Stimulated activated CD4-positive, alpha-beta T cell treated with anti-CD3 and anti-CD28 coated beads, TNF-alpha, amount 100 ng/mL, for 4 hours (primary cell): ENCODE data around the gene MBD3L5.
"Not testable (repeated sequence)": the region's sequence is repeated elsewhere in the genome, so short reads cannot be mapped to it uniquely, and the experiment has no call there.

Experiments used
- DNase-seq, 3 experiments: peaks; one replicate each; pipeline ENCODE4 v3.0.0-alpha.2; 2020; ENCODE audit warnings: low read depth in 3 of 3

The MBD3L5 gene

DNA sequence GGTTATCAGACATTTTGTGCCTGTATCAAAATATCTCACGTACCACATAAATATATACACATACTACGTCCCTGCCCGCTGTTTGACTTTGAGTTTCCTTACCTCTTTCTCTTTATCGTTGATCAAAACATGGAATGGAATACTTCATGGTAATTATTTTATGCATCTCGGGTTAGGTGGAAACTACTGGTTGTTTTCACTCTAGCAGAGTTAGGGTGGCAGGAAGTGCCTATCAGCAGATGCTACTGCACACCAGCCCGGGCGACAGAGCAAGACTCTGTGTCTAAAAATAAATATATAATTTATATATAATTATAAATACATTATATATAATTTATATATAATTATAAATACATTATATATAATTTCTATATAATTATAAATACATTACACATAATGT lies 22.5 kb downstream of the MBD3L5 start:
- not testable (repeated sequence) for DNase-seq

DNA sequence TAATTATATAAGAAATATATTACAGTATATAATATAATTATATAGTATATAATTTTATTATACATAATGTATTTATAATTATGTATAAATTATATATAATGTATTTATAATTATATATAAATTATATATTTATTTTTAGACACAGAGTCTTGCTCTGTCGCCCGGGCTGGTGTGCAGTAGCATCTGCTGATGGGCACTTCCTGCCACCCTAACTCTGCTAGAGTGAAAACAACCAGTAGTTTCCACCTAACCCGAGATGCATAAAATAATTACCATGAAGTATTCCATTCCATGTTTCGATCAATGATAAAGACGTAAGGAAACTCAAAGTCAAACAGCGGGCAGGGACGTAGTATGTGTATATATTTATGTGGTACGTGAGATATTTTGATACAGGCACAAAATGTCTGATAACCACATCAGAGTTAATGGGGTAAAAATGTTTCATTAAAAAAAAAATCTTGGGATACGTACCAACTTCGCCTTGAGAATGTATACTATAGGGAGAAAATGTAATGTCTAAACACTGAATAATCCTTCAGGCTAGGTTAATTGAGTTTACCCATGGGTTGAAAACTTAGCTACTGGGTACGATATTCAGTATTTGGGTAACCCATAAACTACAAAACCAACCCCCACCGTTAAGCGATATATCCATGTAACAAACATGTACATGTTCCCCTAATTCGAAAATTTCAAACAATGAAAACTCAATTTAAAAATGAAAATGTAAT lies 24.4 kb downstream of the MBD3L5 start:
- not testable (repeated sequence) for DNase-seq

DNA sequence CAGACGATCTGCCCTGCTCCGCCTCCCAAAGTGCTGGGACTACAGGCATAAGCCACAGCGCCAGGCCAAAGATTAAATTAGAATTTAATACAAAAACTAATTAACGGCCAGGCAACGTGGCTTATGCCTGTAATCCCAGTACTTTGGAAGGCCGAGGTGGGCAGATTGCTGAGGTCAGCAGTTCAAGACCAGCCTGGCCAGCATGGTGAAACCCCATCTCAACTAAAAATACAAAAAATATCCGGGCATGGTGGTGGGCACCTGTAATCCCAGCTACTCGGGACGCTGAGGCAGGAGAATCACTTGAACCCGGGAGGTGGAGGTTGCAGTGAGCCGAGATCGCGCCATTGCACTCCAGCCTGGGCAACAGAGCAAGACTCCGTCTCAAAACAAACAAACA lies 25.3 kb downstream of the MBD3L5 start:
- DNase-seq, result not testable (repeated sequence)

DNA sequence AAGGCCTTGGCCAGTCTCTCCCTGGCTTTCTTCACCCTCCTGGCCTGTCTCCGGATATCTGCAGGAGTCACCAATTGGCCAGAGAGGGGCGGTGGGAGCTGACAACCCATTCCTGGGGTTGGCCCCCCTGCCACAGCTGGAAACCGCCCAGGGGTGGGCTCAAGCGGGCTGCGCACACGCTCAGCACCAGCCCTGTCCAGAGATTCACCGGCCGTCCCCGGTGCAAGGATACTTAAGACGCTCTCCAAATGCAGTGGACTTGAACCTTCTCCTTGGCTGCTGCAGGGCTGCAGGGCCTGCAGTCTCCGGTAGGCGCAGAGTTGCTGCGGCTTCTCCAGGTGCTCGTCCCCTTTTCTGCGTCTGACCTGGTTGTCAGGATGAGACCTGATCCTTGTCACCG lies 26.0 kb downstream of the MBD3L5 start:
- not testable (repeated sequence) for DNase-seq

DNA sequence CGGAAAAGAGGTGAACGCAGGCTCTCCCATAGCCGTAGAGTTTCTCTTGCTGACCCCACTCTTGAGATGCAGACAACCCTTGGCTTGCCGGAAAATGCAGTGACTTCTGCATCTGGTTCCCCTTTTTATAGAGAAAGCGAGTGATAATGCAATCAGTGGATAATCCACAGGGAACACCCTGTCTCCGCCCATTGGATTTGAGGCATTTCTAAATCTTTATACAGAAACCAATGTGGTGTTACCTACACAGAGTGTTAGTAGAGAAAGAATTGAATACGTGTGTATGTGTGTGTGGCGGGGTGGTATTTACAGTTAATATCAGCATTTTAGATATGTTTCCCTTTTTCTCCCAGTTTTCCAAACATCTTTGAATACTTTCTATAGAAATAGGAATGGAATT lies 28.2 kb downstream of the MBD3L5 start, which contains the start of gene MBD3L3:
TSS of gene MBD3L3 (minus strand) at position 101 of the 400 bp plus-strand sequence. CDS start at position 30, 71 bp downstream.
- not testable (repeated sequence) for DNase-seq

DNA sequence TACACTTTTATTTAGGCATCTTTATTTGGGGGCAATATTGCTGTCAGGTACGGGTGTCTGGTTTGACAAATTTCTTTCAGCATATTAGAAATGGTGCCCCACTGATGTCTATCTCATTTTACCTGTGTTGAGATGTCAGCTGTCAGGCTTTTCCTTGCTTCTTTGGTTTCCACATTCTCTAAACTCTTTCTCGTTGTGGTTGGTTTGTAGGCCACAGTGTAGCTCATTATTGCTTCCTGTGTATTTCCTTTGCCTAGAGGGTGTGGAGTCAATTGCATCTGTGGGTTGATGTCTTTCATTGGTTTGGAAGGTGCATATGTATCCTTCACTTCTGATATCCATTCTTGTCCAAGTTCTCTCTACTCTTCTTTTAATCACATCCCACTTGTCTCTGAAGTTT lies 29.6 kb downstream of the MBD3L5 start:
- not testable (repeated sequence) for DNase-seq

DNA sequence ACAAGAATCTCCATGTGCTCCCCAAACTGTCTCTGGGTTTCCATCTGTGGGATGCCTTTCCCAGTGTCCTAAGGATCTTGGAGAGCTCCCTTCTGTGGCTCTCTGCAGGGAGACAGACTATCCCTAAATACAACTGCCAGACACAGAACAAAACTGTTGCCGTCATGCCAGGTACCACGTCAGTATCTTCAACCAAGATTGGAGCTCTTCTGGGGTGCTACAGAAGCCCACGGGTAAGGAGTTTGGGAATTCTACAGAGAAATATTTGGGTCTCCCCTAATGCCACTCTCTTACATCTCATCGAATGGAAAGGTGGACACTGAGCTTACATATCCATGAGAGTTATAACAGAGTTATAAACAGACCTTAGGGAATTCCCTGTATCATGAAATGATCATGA lies 33.0 kb downstream of the MBD3L5 start:
- no peak for DNase-seq

DNA sequence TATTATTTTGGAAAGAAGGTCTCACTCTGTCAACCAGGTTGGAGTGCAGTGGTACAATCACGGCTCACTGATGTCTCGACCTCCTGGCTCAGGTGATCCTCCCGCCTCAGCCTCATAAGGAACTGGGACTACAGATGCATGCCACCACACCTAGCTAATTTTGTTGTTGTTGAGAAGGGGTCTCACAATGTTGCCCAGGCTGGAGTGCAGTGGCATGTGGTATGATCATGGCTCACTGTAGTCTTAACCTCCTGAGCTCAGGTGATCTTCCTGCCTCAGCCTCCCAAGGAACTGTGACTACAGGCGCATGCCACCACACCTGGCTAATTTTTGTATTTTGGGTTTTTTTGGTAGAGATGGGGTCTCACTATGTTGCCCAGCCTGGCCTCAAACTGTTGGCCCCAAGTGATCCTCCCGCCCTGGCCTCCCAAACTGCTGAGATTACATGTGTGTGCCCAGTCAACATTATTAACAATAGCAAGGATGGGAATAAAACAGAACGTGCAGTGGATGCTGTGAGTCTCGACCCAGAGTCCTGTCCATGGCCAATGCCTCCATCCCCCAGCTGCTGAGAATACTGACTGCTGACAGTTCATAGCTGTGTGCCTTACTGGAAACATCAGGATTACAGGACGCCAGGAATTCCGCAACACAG lies 33.5 kb downstream of the MBD3L5 start:
- DNase-seq, result no peak

DNA sequence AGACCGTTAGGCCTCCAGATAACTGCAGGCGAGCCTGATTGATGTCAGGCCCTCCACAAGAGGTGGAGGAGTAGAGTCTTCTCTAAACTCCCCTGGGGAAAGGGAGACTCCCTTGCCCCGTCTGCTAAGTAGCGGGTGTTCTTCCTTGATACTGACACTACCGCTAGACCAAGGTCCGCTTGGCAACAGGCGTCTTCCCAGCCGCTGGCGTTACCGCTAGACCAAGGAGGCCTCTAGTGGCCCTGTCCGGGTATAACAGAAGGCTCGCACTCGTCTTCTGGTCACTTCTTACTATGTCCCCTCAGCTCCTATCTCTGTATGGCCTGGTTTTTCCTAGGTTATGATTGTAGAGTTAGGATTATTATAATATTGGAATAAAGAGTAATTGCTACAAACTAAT lies 36.7 kb downstream of the MBD3L5 start:
- DNase-seq, result not testable (repeated sequence)

DNA sequence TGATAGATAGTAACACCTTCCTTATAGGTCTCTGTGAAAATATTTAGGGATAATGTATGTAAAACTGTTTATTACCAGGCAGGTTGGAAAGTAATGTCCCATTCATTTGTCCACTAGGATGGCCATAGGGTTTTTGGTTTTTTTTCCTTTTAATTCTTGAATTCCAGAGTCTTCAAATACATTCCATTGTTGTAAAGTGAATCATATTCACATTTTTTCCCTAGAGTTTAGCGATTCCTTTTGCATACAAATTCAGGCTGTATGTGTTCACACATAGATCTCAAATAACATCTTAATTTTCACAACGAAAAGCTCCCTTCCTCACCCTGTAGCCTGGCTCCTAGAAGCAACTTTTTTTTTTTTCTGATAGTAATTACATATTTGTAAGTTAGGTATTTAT lies 37.3 kb downstream of the MBD3L5 start:
- no peak for DNase-seq

DNA sequence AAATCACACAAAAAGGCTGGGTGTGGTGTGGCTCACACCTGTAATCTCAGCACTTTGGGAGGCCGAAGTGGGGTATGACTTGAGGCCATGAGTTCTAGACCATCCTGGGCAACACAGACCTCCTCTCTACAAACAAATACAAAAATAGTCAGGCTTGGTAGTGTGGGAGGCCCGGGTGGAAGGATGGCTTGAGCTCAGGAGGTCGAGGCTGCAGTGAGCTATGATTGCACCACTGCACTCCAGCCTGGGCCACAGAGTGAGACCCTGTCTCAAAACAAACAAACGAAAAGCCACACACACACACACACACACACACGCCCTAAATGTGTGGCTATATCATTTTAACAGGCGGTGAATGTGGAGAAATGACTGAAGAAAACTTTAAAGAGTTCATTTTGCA lies 38.2 kb downstream of the MBD3L5 start:
- no peak for DNase-seq

DNA sequence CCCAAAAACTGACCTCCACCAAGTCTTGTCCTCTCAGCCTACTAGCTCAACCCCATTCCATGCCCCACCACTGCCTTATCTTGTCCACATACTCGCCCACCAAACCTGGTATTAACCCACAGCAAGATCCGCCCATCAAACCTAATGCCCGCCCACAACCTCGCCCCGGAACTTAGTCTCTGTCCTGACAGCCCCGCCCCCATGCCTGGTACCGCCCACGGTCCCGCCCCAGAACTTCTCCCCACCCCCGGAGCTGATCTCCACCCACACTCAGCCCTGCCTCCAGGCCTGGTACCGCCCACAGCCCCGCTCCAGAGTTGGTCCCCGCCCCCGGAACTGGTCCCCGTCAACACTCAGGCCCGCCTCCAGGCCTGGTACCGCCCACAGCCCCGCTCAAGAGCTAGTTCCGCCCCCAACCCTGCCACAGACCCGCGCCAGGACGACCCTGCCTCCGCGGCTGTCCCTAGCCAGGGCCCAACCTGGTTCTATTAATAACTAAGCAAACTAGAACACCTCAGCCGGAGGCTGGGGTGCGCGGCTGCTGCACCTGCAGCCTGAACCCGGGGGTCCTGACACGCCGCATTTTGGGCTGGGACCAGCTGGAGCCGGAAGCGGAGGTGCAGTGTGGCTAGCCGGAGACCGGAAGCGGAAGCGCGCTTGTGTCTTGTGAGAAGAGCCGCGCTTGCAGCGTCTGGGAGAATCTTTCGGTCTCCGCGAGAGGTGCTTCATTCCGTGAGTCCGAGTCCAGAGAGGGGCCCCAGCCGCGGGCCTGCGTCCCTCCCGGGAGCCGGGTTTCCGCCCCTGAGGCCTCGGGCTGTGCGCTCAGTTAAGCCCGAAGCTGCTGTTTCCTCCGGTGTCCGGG lies 38.9 kb downstream of the MBD3L5 start, which contains the start of gene ZNF557:
TSS of gene ZNF557 (plus strand) at position 662 of the 862 bp plus-strand sequence. CDS start 5,372 bp downstream, outside the sequence.
- DNase-seq, result peak; percentile 98 to 99 (median 99)

DNA sequence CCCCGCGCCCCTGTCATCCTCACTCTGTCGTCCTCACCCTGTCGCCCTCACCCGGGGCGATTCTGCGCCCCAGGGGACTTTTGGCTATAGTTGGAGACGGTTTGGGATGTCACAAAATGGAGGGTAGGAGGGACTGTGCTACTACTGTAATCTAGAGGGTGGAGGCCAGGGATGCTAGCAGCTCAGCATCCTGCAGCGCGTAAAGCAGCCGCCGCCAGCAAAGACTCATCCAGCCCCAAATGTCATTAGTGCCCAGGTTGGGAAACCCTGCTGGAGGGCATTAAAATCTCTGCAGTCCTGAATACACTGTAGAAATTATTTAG lies 39.5 kb downstream of the MBD3L5 start:
- DNase-seq, result no peak

DNA sequence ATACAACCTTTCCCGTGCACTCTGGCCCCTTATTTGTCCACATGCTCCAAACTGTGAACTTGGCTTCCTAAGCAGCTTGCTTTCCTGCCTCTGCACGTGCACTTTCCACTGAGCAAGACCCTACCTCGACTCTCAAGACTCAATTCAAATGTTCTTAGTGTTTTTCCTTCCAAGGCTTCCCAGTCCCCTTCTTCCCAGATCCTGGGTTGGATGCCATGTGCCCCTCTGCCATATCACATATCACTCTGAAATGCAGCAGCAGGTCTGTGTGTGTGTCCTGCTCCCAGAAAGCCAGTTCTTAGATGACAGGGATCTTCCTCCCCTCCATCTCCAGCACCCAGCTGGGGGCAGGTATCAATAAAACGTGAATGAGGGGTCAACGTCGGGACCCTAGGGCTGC lies 42.2 kb downstream of the MBD3L5 start:
- DNase-seq, result no peak

DNA sequence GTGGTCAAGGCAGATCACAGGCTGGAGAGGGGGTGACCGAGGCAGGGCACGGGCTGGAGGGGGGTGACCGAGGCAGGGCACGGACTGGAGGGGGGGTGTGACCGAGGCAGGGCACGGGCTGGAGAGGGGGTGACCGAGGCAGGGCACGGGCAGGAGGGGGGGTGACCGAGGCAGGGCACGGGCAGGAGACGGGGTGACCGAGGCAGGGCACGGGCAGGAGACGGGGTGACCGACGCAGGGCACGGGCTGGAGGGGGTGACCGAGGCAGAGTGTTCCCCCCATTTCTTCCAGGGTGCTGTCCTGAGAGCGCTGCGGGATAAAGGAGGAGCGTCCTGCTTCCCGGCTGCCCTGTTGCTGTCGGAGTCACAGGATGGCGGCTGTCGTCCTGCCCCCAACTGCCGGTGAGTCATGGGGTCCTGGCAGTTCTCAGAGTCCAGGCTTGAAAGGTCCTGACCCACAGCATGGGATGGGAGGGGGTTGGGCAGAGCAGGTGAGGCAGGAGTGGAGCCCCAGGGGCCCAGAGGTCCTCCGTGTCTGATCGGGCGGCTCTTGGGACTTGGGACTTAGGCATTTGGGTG lies 44.4 kb downstream of the MBD3L5 start:
- no peak for DNase-seq

DNA sequence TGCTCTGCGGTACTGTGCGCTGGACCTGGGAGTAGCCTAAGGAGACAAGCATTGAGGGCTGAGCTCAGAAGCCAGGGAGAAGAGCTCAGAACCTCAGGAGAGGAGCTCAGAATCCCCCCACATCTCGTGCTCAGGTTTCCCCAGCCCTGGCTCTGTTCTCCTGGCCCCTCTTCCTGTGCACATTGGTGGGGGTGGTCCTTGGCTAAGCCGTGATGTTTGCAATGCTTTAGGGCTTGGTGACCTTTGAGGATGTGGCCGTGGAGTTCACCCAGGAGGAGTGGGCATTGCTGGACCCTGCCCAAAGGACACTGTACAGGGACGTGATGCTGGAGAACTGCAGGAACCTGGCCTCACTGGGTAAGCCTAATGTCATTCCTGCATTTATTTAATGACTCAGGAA lies 45.8 kb downstream of the MBD3L5 start:
- no peak for DNase-seq

DNA sequence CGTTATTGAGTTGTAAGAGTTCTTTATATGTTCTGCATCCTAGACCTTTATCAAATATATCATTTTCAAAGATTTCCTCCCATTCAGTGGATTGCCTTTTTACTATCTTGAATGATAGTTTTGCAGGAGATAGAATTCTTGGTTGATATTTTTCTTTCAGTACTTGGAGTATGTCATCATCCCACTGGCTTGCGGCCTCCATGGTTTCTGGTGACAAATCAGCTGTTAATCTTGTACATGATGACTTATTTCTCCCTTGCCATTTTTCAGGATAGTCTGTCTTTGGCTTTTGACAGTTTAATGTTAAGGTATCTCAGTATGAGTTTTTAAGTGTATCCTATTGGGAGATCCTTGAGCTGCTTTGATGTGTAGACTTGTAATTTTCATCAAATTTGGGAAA lies 47.6 kb downstream of the MBD3L5 start:
- DNase-seq, result no peak
